HG03064 (cell line): ENCODE measurements around the gene NANS.
"Not testable (repeated sequence)": the region's sequence is repeated elsewhere in the genome, so short reads cannot be mapped to it uniquely, and the experiment has no call there.

Experiments
- ATAC-seq: cut with Tn5 transposase; IDR thresholded peaks from one replicate; pipeline ENCODE4 v1.9.1; 2021; ENCODE audit warnings: low read depth; ENCODE audit not compliant: unreplicated experiment

Gene NANS

DNA sequence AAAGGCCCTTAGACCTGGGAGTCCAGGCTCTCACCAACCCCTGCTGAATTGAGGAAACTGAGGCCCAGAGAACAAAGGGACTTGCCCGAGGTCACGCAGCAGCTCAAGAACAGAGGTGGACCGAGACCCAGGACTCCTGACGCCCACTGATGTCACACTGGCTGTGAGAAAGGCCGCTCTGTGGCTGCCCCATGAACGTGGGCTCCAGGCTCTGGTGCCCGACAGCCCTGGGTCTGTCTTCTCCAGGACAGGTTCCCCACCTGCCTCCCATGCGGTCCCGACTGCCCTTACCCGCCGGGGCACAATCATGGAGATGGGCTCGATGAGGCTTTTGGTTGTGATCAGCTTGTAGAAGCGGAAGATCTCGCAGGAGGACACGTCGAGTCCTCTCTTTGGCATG is 71.8 kb downstream of the NANS start:
- ATAC-seq, result no peak

DNA sequence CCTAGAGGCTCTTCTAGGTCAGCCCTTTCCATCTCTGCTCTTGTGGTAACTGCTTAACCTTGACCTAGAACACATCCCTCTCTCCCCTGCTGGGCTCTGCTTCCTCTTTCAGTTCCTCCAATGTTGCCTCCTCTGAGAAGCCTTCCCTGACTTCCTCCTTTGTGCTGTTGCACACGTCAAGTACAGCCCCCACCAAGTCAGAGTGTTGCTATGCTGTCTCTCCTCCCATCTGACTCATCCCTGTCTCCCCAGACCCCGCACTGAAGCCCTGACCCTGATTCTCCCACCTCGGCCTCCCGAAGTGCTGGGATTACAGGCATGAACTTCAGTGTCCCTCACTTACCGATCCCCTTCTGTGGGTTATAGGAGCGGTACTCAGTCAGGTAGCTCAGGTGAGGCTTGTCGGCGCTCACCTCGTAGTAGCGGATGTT is 72.9 kb downstream of the NANS start:
- no peak for ATAC-seq

GRCh38 chr9:98130060-98130459 is 73.5 kb downstream of the NANS start:
- not testable (repeated sequence) for ATAC-seq

GRCh38 chr9:98130576-98131228 is 74.2 kb downstream of the NANS start:
- ATAC-seq, result no peak

DNA sequence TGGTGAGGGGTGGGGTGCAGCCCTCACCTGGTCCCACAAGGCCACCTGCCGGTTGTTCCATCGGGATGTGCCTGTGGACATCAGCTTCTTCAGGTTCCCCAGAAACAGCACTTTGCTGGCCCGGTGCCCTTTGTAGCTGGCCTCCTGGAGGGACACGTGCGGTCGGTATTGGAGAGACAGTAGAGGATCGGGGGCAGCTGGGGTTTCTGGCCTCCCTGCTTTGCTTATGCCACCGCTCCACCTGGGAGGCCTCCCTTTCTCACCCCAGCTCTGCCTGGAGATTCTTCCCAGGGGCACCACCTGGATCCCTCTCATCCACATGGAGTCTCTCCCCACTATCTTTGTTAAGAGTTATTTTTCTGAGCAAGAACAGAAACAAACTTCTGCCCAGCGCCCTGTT is 75.6 kb downstream of the NANS start:
- no peak for ATAC-seq
